ENCODE results near the gene TFAP2B.

DNA sequence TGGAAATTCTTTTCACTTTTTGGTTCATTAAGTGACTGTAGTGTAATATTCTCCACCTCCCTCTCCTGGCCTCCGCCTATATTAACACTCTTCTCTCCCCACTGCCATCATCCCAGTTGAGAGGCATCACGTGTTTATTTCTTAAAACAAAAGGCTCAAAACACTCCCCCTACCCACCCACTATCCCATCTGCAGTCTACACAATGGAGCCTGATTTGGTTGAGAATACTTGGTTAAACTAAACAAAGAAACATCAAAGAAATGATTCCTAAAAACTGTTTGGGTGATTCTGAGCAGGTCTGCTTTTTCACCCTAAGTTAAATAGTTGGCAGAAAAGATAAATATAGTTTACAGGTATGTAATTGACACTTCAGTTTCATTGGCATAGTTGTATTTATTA lies 5.9 kb downstream of the TFAP2B start:
- TF ChIP-seq POLR2A (IDR thresholded peaks at IDR 0.05; ENCODE audit: low read depth, low read length) (no peak), POLR2AphosphoS5 (IDR thresholded peaks at IDR 0.05; ENCODE audit: low read depth, low read length) (no peak)

Data from GM12892 (cell line).